ENCODE measurements around the gene MALT1.

The MALT1 gene

GRCh38 chr18:58666176-58666575 lies 5.1 kb upstream of the MALT1 start:
- DNase-seq (ENCODE audit: low read depth), result no peak
- TF ChIP-seq CTCF (IDR thresholded peaks at IDR 0.05; ENCODE audit: low read depth, low read length, missing control alignments), result no peak

GRCh38 chr18:58668211-58668610 lies 3.1 kb upstream of the MALT1 start:
- TF ChIP-seq CTCF (IDR thresholded peaks at IDR 0.05; ENCODE audit: low read depth, low read length, missing control alignments), result no peak
- DNase-seq (ENCODE audit: low read depth), result no peak
- no peak overlapping the region for H3K4me3 ChIP-seq (ENCODE audit: low read depth, low read length)

More at GRCh38 chr18:58666176-58666575, 5.1 kb upstream of the MALT1 start:
- H3K4me3 ChIP-seq (ENCODE audit: low read depth, low read length), result no peak overlapping the region

- no peak for TF ChIP-seq CTCF (IDR thresholded peaks at IDR 0.05; ENCODE audit: low read depth, low read length, missing control alignments)
- H3K4me3 ChIP-seq (ENCODE audit: low read depth, low read length), result no peak overlapping the region; the same call in 1 of the 2 replicates
- DNase-seq (ENCODE audit: low read depth), result no peak
These were observed 2.4 kb upstream of the MALT1 start for GRCh38 chr18:58668897-58669296.

- H3K4me3 ChIP-seq (ENCODE audit: low read depth, low read length), result peak overlapping the region; percentile 70
- TF ChIP-seq CTCF (IDR thresholded peaks at IDR 0.05; ENCODE audit: low read depth, low read length, missing control alignments), result no peak
- no peak for DNase-seq (ENCODE audit: low read depth)
These were observed 1.4 kb upstream of the MALT1 start for GRCh38 chr18:58669731-58670378.

GRCh38 chr18:58670404-58671110 lies 708 bp upstream of the MALT1 start:
- peak overlapping the region; percentile 70 for H3K4me3 ChIP-seq (ENCODE audit: low read depth, low read length)
- TF ChIP-seq CTCF (IDR thresholded peaks at IDR 0.05; ENCODE audit: low read depth, low read length, missing control alignments), result no peak
- no peak for DNase-seq (ENCODE audit: low read depth)

DNA sequence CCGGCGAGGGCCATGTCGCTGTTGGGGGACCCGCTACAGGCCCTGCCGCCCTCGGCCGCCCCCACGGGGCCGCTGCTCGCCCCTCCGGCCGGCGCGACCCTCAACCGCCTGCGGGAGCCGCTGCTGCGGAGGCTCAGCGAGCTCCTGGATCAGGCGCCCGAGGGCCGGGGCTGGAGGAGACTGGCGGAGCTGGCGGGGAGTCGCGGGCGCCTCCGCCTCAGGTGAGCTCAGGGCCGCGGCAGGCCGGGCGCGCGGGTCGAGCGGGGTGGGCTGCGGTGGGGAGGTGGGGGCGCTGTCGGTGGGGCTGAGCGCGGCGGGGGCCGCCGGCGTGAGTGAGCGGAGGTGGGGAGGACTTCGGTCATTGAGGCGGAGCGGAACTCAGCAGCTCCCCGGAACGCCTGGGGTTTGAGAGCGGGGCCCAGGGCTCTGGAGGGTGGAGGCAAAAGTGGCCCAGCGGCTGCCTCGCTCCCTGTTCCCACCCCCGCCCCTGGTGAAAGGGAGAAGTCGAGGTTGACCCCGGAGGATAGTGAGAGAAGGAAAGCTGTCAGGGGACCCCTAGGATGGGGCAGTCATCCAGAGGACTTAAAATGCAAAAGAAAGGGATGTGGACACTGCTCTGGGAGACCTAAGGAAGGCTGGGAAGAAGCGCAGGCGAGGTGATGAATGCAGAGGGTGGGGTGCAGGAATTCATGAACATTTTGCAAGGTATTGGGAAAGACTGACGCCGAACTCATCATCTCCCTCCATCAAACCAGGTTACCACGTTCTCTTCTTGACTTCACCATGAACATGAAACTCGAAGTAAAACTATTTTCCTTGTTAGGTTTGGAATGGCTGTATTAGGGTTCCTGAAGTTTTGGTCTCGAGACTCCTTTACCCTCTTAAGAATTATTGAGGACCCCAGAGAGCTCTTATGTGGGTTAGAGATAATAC lies 633 bp downstream of the MALT1 start:
- peak overlapping the region; percentile 76 for H3K4me3 ChIP-seq (ENCODE audit: low read depth, low read length)
- DNase-seq (ENCODE audit: low read depth), result no peak
- TF ChIP-seq CTCF (IDR thresholded peaks at IDR 0.05; ENCODE audit: low read depth, low read length, missing control alignments), result peak; percentile 18

Data from GM12864 (cell line).